Measurements from ENCODE around the gene BRAF.

Gene BRAF

GRCh38 chr7:140908361-140908760 lies 16.4 kb downstream of the BRAF start:
- no peak for DNase-seq (ENCODE audit: extremely low spot score)
- ChIA-PET POLR2A (no interaction called here), CTCF (interaction anchor here (0.9 kb wide), 1 partner anchor 12 kb away, joined by 3 read pairs; no protein-coding TSS in a partner anchor)
- TF ChIP-seq CTCF (IDR thresholded peaks at IDR 0.05; ENCODE audit: control extremely low read depth, extremely low read depth, low read depth, missing control alignments): no peak

GRCh38 chr7:140903741-140904480 lies 20.8 kb downstream of the BRAF start:
- no peak for DNase-seq (ENCODE audit: extremely low spot score)
- POLR2A ChIA-PET: no interaction called here
- no peak for TF ChIP-seq CTCF (IDR thresholded peaks at IDR 0.05; ENCODE audit: control extremely low read depth, extremely low read depth, low read depth, missing control alignments)
- CTCF ChIA-PET: interaction anchor here (1.3 to 1.5 kb wide), 4 partner anchors 13 to 67 kb away, joined by 3 to 5 read pairs (median 4); partner anchors contain the start of gene BRAF

GRCh38 chr7:140902303-140902953 lies 22.3 kb downstream of the BRAF start:
- DNase-seq (ENCODE audit: extremely low spot score): no peak
- CTCF ChIA-PET: no interaction called here
- POLR2A ChIA-PET: no interaction called here

GRCh38 chr7:140901941-140902302 lies 22.8 kb downstream of the BRAF start:
- no peak for DNase-seq (ENCODE audit: extremely low spot score)
- TF ChIP-seq CTCF (IDR thresholded peaks at IDR 0.05; ENCODE audit: control extremely low read depth, extremely low read depth, low read depth, missing control alignments): no peak
- POLR2A ChIA-PET: no interaction called here
- CTCF ChIA-PET: no interaction called here

More at GRCh38 chr7:140902303-140902953, 22.3 kb downstream of the BRAF start:
- TF ChIP-seq CTCF (IDR thresholded peaks at IDR 0.05; ENCODE audit: control extremely low read depth, extremely low read depth, low read depth, missing control alignments): no peak

GRCh38 chr7:140899883-140900282 lies 24.8 kb downstream of the BRAF start:
- POLR2A ChIA-PET: no interaction called here

More at GRCh38 chr7:140899883-140900282, 24.8 kb downstream of the BRAF start:
- CTCF ChIA-PET: interaction anchor here (2.2 kb wide), 1 partner anchor 10 kb away, joined by 8 read pairs; no protein-coding TSS in a partner anchor
- no peak for DNase-seq (ENCODE audit: extremely low spot score)
- no peak for TF ChIP-seq CTCF (IDR thresholded peaks at IDR 0.05; ENCODE audit: control extremely low read depth, extremely low read depth, low read depth, missing control alignments)

All from GM10248 (cell line).